Measurements from ENCODE around the gene GALNT2. TPM values are rescaled to one million over a fixed set of nuclear protein-coding genes. Genes with fewer than 3 reads are reported as not detected.
A peak's percentile ranks its signal among the peaks of the same experiment; 100 is the strongest.

The GALNT2 gene
- total and polyA plus RNA-seq, 2 experiments from 2014 or later: 96.7 to 143 TPM

- Histone ChIP-seq H3K79me2 (peaks cover 90% of the 10 kb centered on the region), H2AFZ (no peak overlapping the region), H3K9me3 (ENCODE audit: low read depth) (no peaks in the 10 kb centered on the region), H3K4me1 (ENCODE audit: insufficient read depth) (peaks cover 8% of the 10 kb centered on the region), H3K36me3 (replicated peaks; ENCODE audit: insufficient read depth, low read depth) (no peaks in the 10 kb centered on the region), H3K27ac (peak overlapping the region; percentile 74), H3K27me3 (no peaks in the 10 kb centered on the region), H3K4me3 (no peak overlapping the region), H3K4me2 (no peak overlapping the region), H3K9me2 (replicated peaks; ENCODE audit: insufficient read depth) (no peaks in the 10 kb centered on the region), H4K20me1 (ENCODE audit: insufficient read depth, poor library complexity, severe bottlenecking) (peaks cover 10% of the 10 kb centered on the region)
- no peak for DNase-seq (ENCODE audit: low spot score)
- TF ChIP-seq CTCF (IDR thresholded peaks at IDR 0.05; ENCODE audit: poor library complexity): no peak
- no peak for TF ChIP-seq EZH2phosphoT487 (IDR thresholded peaks at IDR 0.05; ENCODE audit: low read depth, severe bottlenecking, unreplicated experiment)
- TF ChIP-seq EZH2 (IDR thresholded peaks at IDR 0.05; ENCODE audit: borderline replicate concordance): no peak
- WGBS (ENCODE audit: low lambda C conversion rate, missing lambda C conversion rate): 93% methylated on average over 9 of the region's 9 CpGs
Observed at GRCh38 chr1:230124186-230125128, 57.4 kb downstream of the GALNT2 start.

GRCh38 chr1:230125141-230125540 lies 58.1 kb downstream of the GALNT2 start:
- H3K9me3 ChIP-seq (ENCODE audit: low read depth): no peaks in the 10 kb centered on the region
- H4K20me1 ChIP-seq (ENCODE audit: insufficient read depth, poor library complexity, severe bottlenecking): peaks cover 17% of the 10 kb centered on the region
- no peak overlapping the region for H3K4me2 ChIP-seq
- H3K36me3 ChIP-seq (replicated peaks; ENCODE audit: insufficient read depth, low read depth): no peaks in the 10 kb centered on the region
- no peaks in the 10 kb centered on the region for H3K9me2 ChIP-seq (replicated peaks; ENCODE audit: insufficient read depth)
- H3K27ac ChIP-seq: peak overlapping the region; percentile 74
- H2AFZ ChIP-seq: no peak overlapping the region
- DNase-seq (ENCODE audit: low spot score): no peak
- no peak overlapping the region for H3K4me3 ChIP-seq
- peaks cover 91% of the 10 kb centered on the region for H3K79me2 ChIP-seq
- no peak for TF ChIP-seq EZH2 (IDR thresholded peaks at IDR 0.05; ENCODE audit: borderline replicate concordance)
- TF ChIP-seq EZH2phosphoT487 (IDR thresholded peaks at IDR 0.05; ENCODE audit: low read depth, severe bottlenecking, unreplicated experiment): no peak
- TF ChIP-seq CTCF (IDR thresholded peaks at IDR 0.05; ENCODE audit: poor library complexity): no peak
- peaks cover 8% of the 10 kb centered on the region for H3K4me1 ChIP-seq (ENCODE audit: insufficient read depth)
- WGBS (ENCODE audit: low lambda C conversion rate, missing lambda C conversion rate): 83% methylated on average over 6 of the region's 6 CpGs
- H3K27me3 ChIP-seq: no peaks in the 10 kb centered on the region

DNA sequence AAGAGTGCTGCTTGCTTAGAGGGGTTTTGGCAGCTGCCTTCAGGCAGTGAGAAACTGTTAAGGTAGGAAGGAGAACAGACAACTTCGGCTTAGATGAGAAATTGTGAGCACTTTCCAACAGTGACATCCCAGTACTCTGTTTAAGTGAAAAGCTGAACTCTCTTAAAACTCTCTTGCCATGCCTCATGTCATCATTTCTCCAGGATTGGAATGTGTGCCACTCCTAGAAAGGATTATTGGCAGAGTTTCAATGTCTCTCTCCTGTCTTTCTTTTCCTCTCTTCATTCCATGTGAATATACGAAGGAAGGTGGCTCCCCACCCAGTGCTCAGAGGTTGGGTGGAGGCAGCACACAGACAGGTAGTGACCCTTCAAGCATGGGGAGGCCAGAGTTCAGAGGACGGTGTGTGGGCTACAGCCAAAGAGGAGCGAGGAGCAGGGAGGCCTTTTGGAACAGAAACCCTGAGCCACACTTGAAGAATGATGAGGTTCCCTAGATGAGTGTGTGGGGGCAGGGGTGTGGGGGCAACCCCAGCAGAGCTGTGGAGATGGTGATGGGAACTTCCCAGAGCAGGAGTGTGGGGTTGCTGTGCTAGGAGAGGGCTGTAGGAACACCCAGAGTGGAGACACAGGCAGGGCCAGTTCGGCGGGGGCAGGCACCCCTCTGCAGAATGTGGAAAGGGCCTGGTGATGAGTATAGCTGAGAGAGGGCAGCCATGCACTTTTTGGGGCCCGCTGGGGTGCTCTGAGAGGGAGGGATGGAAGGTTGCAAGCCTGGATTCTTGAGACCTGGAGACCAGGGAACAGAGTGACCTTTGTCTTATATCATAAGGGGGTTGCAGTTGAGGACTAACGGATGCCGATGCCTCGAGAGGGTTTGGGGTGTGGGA lies 58.8 kb downstream of the GALNT2 start:
- H3K9me2 ChIP-seq (replicated peaks; ENCODE audit: insufficient read depth): no peaks in the 10 kb centered on the region
- H2AFZ ChIP-seq: no peak overlapping the region
- peaks cover 23% of the 10 kb centered on the region for H4K20me1 ChIP-seq (ENCODE audit: insufficient read depth, poor library complexity, severe bottlenecking)
- no peak overlapping the region for H3K4me3 ChIP-seq
- H3K4me2 ChIP-seq: no peak overlapping the region
- no peak overlapping the region for H3K27ac ChIP-seq
- peaks cover 8% of the 10 kb centered on the region for H3K4me1 ChIP-seq (ENCODE audit: insufficient read depth)
- H3K79me2 ChIP-seq: peaks cover 92% of the 10 kb centered on the region
- H3K27me3 ChIP-seq: no peaks in the 10 kb centered on the region
- H3K9me3 ChIP-seq (ENCODE audit: low read depth): no peaks in the 10 kb centered on the region
- TF ChIP-seq CTCF (IDR thresholded peaks at IDR 0.05; ENCODE audit: poor library complexity): no peak
- no peak for TF ChIP-seq EZH2phosphoT487 (IDR thresholded peaks at IDR 0.05; ENCODE audit: low read depth, severe bottlenecking, unreplicated experiment)
- no peak for TF ChIP-seq EZH2 (IDR thresholded peaks at IDR 0.05; ENCODE audit: borderline replicate concordance)
- H3K36me3 ChIP-seq (replicated peaks; ENCODE audit: insufficient read depth, low read depth): no peaks in the 10 kb centered on the region
- DNase-seq (ENCODE audit: low spot score): no peak
- WGBS (ENCODE audit: low lambda C conversion rate, missing lambda C conversion rate): 87% methylated on average over 9 of the region's 10 CpGs
